Hippocampal formation (tissue), 2 donors: ENCODE data around the gene ABLIM1.

Experiments used
- DNase-seq, 2 donors: peaks; one replicate each; lab custom pipeline; 2025; lab: John Stamatoyannopoulos, UW

Gene ABLIM1

DNA sequence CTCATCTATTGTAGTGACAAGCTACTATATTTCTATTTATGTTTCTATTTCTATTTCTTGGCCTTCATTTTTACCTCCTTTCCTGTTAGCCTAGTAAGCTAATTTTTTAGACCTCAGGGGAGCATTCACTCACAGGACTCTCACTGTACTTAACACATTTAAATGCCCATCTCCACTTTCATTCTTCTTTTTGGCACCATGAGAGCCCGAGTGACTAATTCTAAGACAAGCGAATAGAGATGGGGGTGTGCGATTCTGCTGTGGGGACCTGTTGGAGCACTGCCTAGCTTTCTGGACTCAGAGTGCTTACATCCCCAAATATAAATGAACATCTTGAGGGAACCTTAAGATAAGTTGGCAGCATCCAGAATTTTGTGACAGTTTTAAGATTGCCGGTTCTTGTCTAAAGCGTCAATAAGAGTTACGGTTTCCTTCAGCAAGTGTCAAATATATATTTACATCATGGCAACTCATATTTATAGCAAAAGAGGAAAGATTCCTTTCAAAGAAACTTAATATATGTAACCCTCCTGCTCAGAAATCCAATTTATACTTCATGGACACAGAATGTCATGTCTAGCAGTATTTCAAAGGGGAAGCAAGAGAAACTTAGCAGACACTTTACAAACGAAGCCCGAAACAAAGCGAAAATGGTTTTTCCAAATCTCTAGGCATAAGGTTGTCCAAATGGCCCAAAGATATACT lies 199.7 kb downstream of the ABLIM1 start:
- DNase-seq: no peak

- no peak for DNase-seq
These were observed 204.5 kb downstream of the ABLIM1 start for GRCh38 chr10:114453576-114453975.

- DNase-seq: no peak
These were observed 209.2 kb downstream of the ABLIM1 start for GRCh38 chr10:114448897-114449296.

DNA sequence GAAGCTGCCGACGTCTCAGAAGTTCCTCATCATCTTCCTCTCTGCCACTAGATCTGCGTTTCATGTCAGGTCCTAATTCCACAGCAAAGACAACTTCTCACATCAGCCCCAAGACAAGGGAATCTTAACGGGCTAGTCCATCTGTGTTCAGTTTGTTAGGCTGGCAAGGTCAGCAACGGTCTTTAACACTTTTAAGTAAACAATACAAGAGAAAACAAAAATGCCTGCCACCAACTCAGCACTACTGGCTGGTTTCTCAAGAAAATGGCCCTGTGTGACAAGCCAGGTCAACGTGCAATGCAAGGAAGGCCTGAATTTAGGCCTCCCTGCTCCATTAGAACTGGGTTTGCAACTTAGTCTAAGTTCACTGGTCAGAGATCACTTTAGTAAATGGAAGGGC lies 212.7 kb downstream of the ABLIM1 start:
- no peak for DNase-seq

DNA sequence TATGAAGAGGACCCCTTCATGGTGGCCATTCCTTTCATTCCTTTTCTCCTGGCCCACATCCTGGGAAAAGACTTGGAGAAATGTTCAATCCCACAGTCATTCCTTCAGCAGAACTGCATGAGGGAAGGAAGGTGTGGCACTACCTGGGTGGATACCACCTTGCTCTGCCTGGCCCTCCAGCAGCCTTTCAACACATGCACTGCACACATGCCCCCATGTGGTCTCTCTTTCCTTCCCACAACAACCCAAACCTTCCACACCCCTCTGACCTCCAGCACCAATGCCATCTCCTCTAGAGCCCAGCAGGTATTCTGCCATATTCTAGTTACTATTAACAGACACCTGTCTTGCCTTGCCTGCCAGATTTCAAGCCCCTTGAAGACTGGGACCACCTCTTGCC lies 213.3 kb downstream of the ABLIM1 start:
- no peak for DNase-seq

DNA sequence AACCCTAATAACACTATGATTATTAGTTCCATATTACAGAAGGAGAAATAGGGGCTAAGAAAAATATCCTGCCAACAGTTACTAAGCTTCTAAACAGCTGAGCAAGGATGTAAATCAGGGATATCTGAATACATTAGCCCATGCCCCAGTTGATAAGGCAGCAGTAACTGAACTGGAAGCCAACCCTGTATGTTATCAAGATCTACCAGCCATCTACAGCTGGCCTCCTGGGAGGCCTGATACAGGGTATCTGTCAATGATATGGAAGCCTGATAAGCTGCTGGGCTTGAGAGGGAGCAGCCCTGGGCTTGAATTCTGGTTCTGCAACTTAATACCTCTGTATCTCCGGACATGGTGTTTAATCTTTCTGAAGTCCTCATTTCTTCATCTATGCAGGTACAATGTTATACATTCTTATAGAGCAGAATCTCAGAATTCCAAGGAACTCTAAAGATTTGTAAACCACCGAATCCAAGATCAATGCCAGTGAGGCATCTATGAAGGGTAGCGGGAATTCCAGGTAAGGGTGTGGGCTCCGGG lies 215.9 kb downstream of the ABLIM1 start:
- DNase-seq: no peak

DNA sequence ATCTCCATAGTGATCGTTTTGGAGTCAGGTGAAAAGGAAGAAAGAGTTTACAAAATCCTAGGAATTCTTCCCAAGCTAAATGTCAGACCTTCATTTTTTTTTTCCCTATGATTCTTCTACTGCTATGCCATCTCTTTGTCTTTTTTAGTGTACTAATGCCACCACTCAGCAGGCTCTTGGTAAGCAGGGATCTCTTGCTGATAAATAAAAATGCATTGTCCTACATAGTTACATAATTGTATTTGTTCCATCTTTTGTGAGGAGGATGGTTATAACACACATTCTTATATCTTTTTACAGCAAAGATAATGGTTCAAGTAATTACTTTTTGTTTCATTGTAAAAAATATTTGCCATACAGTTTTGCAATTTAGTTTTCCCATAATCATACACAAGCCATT lies 217.0 kb downstream of the ABLIM1 start:
- DNase-seq: no peak

DNA sequence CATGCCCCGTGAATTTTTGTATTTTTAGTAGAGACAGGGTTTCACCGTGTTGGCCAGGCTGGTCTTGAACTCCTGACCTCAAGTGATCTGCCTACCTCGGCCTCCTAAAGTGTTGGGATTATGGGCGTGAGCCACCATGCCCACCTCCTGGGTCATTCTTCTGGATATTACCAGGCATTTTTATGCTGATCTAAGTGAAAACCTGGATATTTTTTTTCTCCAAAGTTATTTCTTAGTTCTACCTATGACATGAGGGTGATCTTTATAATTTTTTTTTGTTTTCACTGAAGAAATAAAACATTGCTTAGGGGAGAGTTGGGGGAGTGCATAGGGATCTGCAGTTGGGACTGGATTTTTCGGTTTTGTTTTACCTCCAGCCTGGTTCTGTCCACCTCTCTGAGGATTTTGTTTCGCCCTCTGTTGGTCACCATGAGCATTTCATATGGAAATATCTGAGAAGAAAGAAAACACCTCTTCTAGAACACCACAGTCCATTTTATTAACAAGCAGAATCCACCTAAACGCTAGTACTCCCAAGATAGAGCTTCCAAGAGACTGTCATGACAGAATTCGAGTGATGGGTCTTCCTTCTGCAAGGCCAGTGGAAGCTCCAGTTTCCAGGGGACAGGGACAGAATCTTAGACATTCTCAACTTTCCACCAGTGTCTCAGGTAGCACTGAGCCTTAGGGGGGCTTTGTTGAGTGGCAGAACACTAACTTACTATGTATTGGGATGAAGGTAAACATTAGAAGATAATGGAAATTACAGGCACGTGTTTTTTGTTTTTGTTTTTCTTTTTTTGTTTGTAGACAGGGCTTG lies 220.4 kb downstream of the ABLIM1 start:
- DNase-seq: no peak

GRCh38 chr10:114436941-114437340 lies 221.1 kb downstream of the ABLIM1 start:
- DNase-seq: no peak

GRCh38 chr10:114432566-114433093 lies 225.4 kb downstream of the ABLIM1 start:
- no peak for DNase-seq

- DNase-seq: no peak
These were observed 226.5 kb downstream of the ABLIM1 start for GRCh38 chr10:114431414-114432135.

DNA sequence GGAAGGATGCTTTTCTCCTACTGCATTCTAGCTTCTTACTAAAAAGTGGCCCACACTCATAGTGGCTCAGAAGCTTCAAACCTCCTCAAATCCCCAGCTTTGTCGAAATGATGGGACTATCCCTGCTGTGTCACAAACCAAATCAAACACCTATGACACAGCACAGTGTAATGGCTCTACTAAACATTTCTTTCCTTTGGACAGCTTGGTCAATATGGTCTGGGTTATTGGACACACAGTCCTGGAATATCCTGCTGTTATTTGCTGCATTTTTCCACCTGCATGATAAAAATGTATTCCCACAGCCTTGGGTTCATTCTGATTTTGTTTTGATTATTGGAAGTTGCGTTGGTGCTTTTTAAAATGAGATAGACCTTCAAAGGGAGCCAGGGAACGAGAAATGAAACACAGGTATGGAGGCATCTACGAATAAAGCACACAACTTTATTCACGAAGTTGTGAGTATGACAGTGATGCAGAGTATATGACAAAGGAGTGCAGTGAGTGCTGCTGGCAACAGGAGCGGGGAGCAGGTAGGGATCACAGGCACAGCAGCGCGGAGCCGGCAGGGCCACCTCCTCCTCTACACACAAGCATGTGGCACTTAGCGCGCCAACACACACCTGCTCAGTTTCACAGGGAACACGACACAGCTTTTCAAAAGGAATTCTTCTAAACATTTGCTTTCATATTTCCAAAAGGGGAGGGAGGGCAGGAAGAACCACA lies 227.2 kb downstream of the ABLIM1 start:
- no peak for DNase-seq

GRCh38 chr10:114429581-114430335 lies 228.3 kb downstream of the ABLIM1 start:
- DNase-seq: no peak

GRCh38 chr10:114427124-114427852 lies 230.8 kb downstream of the ABLIM1 start:
- no peak for DNase-seq

DNA sequence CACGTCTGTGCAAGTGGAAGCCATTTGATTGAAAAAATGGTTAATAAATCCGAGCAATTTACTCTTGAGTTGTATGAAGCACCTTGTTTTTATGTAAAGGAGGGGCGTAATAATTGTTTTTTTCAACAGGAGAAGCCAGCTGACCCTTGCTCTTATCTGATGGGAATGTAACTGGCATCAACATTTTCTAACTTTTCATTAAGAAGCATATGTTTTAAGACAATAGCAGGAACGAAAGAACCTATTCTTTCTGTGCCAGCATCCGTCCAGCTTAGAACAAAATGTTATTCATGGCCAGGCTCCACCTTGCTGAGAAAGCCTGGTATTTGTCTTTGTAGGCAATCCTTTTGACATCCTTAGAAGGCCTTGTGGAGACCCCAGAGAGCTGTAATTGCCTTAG lies 231.6 kb downstream of the ABLIM1 start:
- DNase-seq: no peak

DNA sequence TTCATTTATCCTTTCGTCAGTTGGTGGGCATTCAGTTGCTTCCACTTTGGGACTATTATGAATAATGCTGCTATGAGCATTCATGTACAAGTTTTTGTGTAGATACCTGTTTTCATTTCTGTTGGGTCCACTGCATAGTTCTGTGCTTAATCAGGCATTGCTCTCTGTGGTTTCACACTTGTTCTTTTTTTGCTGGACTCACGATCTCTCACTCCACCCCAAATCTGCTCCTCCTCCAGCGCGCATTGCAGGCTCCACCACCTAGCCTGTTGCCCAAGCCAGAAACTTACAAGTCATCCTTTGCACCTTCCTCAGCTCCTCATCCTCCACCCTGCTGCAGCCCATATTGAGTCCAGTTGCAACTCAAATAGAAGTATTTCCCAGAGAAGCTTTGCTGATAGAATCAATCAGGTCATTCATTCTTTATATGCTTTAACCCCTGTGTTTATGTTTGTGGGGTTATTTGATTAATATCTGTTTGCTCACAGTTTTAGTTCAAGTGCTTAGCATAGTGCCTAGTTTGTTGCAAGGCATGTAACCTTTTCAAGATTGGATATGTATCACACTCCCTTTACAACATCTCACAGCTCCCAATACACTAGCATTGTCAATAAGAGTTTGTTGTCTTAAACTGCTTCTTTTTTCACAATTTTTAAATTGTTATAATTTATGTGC lies 237.1 kb downstream of the ABLIM1 start:
- no peak for DNase-seq

DNA sequence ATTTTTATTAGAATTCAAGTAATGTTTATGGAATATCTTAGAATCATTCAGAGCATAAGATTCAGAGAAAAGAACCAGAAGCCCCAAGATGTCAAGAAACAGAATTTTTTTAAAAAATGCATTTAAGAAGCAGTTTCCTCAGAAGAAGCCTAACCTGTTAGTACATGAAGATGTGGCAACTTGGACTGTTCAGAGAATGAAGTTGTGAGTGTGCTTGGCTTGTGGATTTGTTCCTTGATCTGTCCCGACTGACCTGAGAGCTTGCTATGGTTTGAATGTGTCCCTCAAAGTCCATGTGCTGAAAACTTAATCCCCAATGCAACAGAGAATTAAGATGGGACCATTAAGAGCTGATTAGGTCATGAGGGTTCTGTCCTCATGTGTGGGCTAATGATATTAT lies 240.0 kb downstream of the ABLIM1 start:
- no peak for DNase-seq

DNA sequence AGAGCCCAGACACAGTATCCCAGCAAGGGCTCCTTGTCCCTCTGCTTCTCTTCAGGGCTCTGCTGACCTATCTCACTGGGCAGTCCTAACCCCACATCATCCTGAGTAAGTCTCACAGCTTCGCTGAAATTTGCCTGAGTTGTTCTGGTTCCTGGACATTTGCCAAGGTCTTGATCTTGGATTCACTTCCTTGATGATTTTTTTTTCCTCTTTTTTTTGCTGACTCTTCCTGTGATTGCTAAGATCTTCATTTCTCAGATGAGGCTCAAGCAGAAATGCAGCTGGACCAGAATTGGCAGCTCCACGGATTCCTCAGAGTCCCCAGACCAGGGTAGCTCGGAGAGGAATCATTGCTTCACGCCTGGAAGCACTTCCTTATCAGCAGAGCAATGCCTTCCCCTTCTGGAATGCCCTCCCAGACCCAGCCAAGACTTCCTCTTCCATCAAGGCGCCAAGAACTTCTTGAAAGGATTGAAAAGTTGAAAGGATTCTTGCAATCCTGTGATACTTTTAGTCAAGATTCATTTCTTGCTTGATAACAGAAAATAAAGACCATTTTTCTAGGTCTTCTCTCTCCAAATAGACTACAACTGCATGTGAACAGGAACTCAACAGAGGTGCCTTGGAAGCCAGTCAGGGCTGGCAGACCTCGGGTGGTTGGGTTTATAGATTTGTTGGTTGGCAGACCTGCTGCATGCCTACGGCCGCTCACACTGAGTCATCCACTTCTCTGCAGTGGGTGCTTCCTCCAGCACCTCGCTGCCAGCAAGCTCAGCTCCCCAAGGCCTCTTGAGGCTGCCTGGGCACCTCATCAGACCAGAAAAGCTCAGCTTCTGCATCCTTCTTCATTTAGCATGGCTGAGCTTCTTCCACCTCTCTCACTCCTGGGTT lies 244.9 kb downstream of the ABLIM1 start:
- no peak for DNase-seq
